Measurements from ENCODE around the gene SUFU. TPM values are rescaled to one million over a fixed set of nuclear protein-coding genes. Genes with fewer than 3 reads are reported as not detected.

Gene SUFU
- total and polyA plus RNA-seq, 2 donors from 2014 or later: 6.5 to 18.9 TPM

- no peaks in the 10 kb centered on the region for H3K27me3 ChIP-seq (ENCODE audit: control insufficient read depth, insufficient read depth, low read length)
- H3K4me3 ChIP-seq (ENCODE audit: low read length in 3 of 3): no peak overlapping the region
- DNase-seq: peak; percentile 40 to 86 (median 83)
- FAIRE-seq: no peak
- no peak overlapping the region for H3K27ac ChIP-seq (ENCODE audit: low read depth in 2 of 2, low read length in 2 of 2)
- H3K36me3 ChIP-seq (ENCODE audit: control insufficient read depth in 2 of 3, insufficient read depth in 3 of 3, low read length in 3 of 3): no peaks in the 10 kb centered on the region
- peaks cover 19 to 38% (median 21%) of the 10 kb centered on the region in 3 donors for H3K4me1 ChIP-seq (ENCODE audit: control insufficient read depth in 2 of 3, insufficient read depth in 2 of 3, low read depth in 1 of 3, low read length in 3 of 3)
- TF ChIP-seq, protein P1, sequence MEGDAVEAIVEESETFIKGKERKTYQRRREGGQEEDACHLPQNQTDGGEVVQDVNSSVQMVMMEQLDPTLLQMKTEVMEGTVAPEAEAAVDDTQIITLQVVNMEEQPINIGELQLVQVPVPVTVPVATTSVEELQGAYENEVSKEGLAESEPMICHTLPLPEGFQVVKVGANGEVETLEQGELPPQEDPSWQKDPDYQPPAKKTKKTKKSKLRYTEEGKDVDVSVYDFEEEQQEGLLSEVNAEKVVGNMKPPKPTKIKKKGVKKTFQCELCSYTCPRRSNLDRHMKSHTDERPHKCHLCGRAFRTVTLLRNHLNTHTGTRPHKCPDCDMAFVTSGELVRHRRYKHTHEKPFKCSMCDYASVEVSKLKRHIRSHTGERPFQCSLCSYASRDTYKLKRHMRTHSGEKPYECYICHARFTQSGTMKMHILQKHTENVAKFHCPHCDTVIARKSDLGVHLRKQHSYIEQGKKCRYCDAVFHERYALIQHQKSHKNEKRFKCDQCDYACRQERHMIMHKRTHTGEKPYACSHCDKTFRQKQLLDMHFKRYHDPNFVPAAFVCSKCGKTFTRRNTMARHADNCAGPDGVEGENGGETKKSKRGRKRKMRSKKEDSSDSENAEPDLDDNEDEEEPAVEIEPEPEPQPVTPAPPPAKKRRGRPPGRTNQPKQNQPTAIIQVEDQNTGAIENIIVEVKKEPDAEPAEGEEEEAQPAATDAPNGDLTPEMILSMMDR (IDR thresholded peaks at IDR 0.05; ENCODE audit: borderline replicate concordance, extremely low read depth, insufficient read depth): no peak
- H3K9ac ChIP-seq (ENCODE audit: low read length in 3 of 3): no peak overlapping the region
- intact Hi-C loops (cut with DNase I): no loop called here
- H3K9me3 ChIP-seq (ENCODE audit: control insufficient read depth in 2 of 3, insufficient read depth in 1 of 3, low read length in 3 of 3): no peaks in the 10 kb centered on the region
These were observed 167.2 kb downstream of the SUFU start for GRCh38 chr10:102670871-102671434.

- no peaks in the 10 kb centered on the region for H3K27me3 ChIP-seq (ENCODE audit: control insufficient read depth, insufficient read depth, low read length)
- peak overlapping the region in 2 of 3 donors; percentile 36 to 49 for H3K9ac ChIP-seq (ENCODE audit: low read length in 3 of 3)
- H3K4me1 ChIP-seq (ENCODE audit: control insufficient read depth in 2 of 3, insufficient read depth in 2 of 3, low read depth in 1 of 3, low read length in 3 of 3): peaks cover 38 to 55% (median 44%) of the 10 kb centered on the region in 3 donors
- FAIRE-seq (no peak), DNase-seq (peak in 1 of 5 donors; percentile 61)
- TF ChIP-seq, protein P1 (IDR thresholded peaks at IDR 0.05; ENCODE audit: borderline replicate concordance, extremely low read depth, insufficient read depth): no peak
- intact Hi-C loops (cut with DNase I): no loop called here
- peak overlapping the region; percentile 69 to 91 for H3K27ac ChIP-seq (ENCODE audit: low read depth in 2 of 2, low read length in 2 of 2)
- no peaks in the 10 kb centered on the region for H3K36me3 ChIP-seq (ENCODE audit: control insufficient read depth in 2 of 3, insufficient read depth in 3 of 3, low read length in 3 of 3)
- H3K9me3 ChIP-seq (ENCODE audit: control insufficient read depth in 2 of 3, insufficient read depth in 1 of 3, low read length in 3 of 3): no peaks in the 10 kb centered on the region
- H3K4me3 ChIP-seq (ENCODE audit: low read length in 3 of 3): peak overlapping the region in 2 of 3 donors; percentile 27 to 57
These were observed 169.6 kb downstream of the SUFU start for GRCh38 chr10:102673236-102673818.

DNA sequence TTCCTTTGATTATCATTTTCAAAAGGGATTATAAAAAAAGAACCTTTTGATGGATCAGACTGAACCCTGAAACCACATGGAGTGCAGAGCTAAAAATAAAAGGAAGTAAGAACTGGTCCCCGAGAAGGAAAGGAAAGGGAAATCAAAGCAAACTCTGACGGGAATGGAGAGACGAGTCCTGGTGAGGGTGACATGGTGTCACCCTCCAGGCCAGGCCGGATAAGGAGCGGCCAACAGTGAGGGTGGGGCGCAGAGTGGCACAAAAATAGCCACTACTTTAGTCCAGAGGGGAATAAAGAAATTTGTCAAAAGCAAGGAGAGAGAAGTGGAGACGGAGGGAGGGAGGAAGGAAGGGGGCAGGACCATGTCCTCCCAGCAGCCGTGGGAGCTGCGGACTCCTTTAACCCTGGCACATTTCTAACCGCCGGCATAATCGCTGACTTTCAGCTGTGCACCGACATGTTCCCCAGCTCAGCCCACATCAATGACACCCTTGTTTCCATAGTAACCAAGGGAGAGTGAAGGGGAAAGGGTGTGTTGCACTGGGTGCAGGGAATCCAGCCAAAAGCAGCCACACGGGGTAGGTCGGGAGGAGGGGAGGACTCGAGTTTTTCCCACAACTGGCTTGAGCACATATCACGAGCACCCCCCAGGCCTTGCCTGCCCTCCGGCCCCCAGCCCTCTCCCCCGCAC lies 170.2 kb downstream of the SUFU start:
- TF ChIP-seq, protein P1 (IDR thresholded peaks at IDR 0.05; ENCODE audit: borderline replicate concordance, extremely low read depth, insufficient read depth): no peak
- peak overlapping the region in 2 of 3 donors; percentile 36 to 49 for H3K9ac ChIP-seq (ENCODE audit: low read length in 3 of 3)
- DNase-seq: peak; percentile 79 to 92 (median 88)
- H3K27ac ChIP-seq (ENCODE audit: low read depth in 2 of 2, low read length in 2 of 2): peak overlapping the region; percentile 69 to 91
- H3K4me3 ChIP-seq (ENCODE audit: low read length in 3 of 3): peak overlapping the region; percentile 7 to 57 (median 27)
- H3K27me3 ChIP-seq (ENCODE audit: control insufficient read depth, insufficient read depth, low read length): no peaks in the 10 kb centered on the region
- FAIRE-seq: no peak
- H3K4me1 ChIP-seq (ENCODE audit: control insufficient read depth in 2 of 3, insufficient read depth in 2 of 3, low read depth in 1 of 3, low read length in 3 of 3): peaks cover 42 to 62% (median 50%) of the 10 kb centered on the region in 3 donors
- intact Hi-C loops (cut with DNase I): no loop called here
- no peaks in the 10 kb centered on the region for H3K36me3 ChIP-seq (ENCODE audit: control insufficient read depth in 2 of 3, insufficient read depth in 3 of 3, low read length in 3 of 3)
- no peaks in the 10 kb centered on the region for H3K9me3 ChIP-seq (ENCODE audit: control insufficient read depth in 2 of 3, insufficient read depth in 1 of 3, low read length in 3 of 3)
